Hepatocyte (in vitro differentiated cells): Measurements from ENCODE around the gene RAB4B.

Experiments
- EZH2phosphoT487 ChIP-seq: fragments of 200-600 bp; sonication (generic); IDR thresholded peaks from one replicate; pipeline ENCODE4 v1.6.1; 2018; ENCODE audit warnings: antibody characterized with exemption, mild to moderate bottlenecking, low read depth, moderate library complexity; ENCODE audit not compliant: unreplicated experiment, severe bottlenecking
- TF ChIP-seq, protein P1 (sequence below): fragments of 200-600 bp; sonication (generic); IDR thresholded peaks from 2 replicates; pipeline ENCODE4 v1.5.1; 2016; ENCODE audit warnings: antibody characterized with exemption, mild to moderate bottlenecking; ENCODE audit not compliant: poor library complexity

DNA sequence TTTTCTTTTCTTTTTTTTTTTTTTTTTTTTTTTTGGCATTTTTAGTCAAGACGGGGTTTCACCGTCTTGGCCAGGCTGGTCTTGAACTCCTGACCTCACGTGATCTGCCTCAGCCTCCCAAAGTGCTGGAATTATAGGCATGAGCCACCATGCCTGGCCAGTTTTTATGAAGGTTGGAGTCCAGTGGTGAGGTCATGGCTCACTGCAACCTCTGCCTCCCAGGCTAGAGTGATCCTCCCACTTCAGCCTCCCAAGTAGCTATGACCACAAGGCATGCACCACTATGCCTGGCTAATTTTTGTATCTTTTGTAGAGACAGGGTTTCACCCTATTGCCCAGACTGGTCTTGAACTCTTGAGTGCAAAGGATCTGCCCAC lies 22.8 kb upstream of the RAB4B start:
- TF ChIP-seq, protein P1, sequence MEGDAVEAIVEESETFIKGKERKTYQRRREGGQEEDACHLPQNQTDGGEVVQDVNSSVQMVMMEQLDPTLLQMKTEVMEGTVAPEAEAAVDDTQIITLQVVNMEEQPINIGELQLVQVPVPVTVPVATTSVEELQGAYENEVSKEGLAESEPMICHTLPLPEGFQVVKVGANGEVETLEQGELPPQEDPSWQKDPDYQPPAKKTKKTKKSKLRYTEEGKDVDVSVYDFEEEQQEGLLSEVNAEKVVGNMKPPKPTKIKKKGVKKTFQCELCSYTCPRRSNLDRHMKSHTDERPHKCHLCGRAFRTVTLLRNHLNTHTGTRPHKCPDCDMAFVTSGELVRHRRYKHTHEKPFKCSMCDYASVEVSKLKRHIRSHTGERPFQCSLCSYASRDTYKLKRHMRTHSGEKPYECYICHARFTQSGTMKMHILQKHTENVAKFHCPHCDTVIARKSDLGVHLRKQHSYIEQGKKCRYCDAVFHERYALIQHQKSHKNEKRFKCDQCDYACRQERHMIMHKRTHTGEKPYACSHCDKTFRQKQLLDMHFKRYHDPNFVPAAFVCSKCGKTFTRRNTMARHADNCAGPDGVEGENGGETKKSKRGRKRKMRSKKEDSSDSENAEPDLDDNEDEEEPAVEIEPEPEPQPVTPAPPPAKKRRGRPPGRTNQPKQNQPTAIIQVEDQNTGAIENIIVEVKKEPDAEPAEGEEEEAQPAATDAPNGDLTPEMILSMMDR, result no peak
- no peak for TF ChIP-seq EZH2phosphoT487
